ENCODE results near the gene SLC38A3. TPM values are rescaled to one million over a fixed set of nuclear protein-coding genes. Genes with fewer than 3 reads are reported as not detected.

The SLC38A3 gene
- total RNA-seq, 1 donor from 2014 or later = 2.0 TPM

GRCh38 chr3:50235716-50236483, 30.8 kb downstream of the SLC38A3 start, which contains the start of gene GNAI2:
Gene GNAI2, plus strand, starts transcription at chr3:50236204. Its CDS starts 132 bp downstream, at chr3:50236336.
- H3K4me1 ChIP-seq = peaks cover 55% of the 10 kb centered on the region
- no peaks in the 10 kb centered on the region for H3K9me3 ChIP-seq
- intact Hi-C loops (cut with DNase I) = no loop called here

DNA sequence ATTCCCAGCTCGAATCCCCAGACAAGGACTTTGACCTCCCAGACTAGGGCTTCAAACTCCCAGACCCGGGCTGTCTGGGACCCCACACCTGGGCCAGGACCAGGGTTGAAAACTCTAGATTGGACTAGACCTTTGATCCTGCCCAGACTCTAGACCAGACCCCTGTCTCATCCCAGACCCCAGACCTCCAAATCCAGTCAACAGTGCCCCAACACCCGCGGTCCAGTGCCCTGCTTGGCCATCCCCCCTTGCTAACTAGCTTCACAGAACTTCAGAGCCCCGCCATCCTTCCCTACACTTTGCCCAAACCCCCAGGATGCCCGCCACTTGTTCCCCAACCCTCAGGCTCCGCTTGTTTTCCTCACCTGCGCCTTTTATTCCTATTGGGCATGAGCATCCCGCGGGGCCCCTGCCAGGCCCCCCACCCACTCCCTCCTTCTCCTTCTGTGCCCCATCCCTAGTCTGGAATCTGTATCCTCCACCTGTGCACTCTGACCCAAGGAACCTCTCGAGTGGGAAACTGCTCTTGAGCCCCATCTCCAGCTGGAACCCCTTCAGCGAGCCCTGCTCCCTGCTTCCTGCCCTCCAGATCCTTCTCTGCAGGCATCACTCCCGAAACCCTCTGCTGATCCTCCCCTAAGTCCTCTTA, 31.5 kb downstream of the SLC38A3 start:
- Histone ChIP-seq H3K27ac (peak overlapping the region; percentile 92), H3K4me3 (peak overlapping the region; percentile 87 to 97), H3K27me3 (no peaks in the 10 kb centered on the region), H3K36me3 (no peaks in the 10 kb centered on the region), H3K9me3 (no peaks in the 10 kb centered on the region), H3K4me1 (peaks cover 62% of the 10 kb centered on the region)
- no peak for DNase-seq (ENCODE audit: extremely low spot score in 2 of 2)
- intact Hi-C loops (cut with DNase I) = no loop called here
- TF ChIP-seq POLR2A (IDR thresholded peaks at IDR 0.05) = no peak
- TF ChIP-seq POLR2AphosphoS5 (IDR thresholded peaks at IDR 0.05; ENCODE audit: insufficient read depth in 1 of 2, low read depth in 1 of 2) = no peak
- TF ChIP-seq, protein P1, sequence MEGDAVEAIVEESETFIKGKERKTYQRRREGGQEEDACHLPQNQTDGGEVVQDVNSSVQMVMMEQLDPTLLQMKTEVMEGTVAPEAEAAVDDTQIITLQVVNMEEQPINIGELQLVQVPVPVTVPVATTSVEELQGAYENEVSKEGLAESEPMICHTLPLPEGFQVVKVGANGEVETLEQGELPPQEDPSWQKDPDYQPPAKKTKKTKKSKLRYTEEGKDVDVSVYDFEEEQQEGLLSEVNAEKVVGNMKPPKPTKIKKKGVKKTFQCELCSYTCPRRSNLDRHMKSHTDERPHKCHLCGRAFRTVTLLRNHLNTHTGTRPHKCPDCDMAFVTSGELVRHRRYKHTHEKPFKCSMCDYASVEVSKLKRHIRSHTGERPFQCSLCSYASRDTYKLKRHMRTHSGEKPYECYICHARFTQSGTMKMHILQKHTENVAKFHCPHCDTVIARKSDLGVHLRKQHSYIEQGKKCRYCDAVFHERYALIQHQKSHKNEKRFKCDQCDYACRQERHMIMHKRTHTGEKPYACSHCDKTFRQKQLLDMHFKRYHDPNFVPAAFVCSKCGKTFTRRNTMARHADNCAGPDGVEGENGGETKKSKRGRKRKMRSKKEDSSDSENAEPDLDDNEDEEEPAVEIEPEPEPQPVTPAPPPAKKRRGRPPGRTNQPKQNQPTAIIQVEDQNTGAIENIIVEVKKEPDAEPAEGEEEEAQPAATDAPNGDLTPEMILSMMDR (IDR thresholded peaks at IDR 0.05) = no peak

More at GRCh38 chr3:50235716-50236483, 30.8 kb downstream of the SLC38A3 start, which contains the start of gene GNAI2:
- Histone ChIP-seq H3K4me3 (peak within 1 kb of the TSS; percentile 87 to 97), H3K27ac (peak within 1 kb of the TSS; percentile 92), H3K27me3 (no peaks in the 10 kb centered on the region), H3K36me3 (no peaks in the 10 kb centered on the region)
- peak; percentile 99 to 100 for DNase-seq (ENCODE audit: extremely low spot score in 2 of 2)
- peak in 1 of 2 donors; percentile 95 for TF ChIP-seq POLR2A (IDR thresholded peaks at IDR 0.05)
- TF ChIP-seq, protein P1 (IDR thresholded peaks at IDR 0.05) = no peak
- TF ChIP-seq POLR2AphosphoS5 (IDR thresholded peaks at IDR 0.05; ENCODE audit: insufficient read depth in 1 of 2, low read depth in 1 of 2) = peak; percentile 87 to 89

- peak overlapping the region; percentile 92 for H3K27ac ChIP-seq
- intact Hi-C loops (cut with DNase I) = no loop called here
- TF ChIP-seq, protein P1 (IDR thresholded peaks at IDR 0.05) = no peak
- TF ChIP-seq POLR2AphosphoS5 (IDR thresholded peaks at IDR 0.05; ENCODE audit: insufficient read depth in 1 of 2, low read depth in 1 of 2) (no peak), POLR2A (IDR thresholded peaks at IDR 0.05) (no peak)
- peaks cover 67% of the 10 kb centered on the region for H3K4me1 ChIP-seq
- DNase-seq (ENCODE audit: extremely low spot score in 2 of 2) = no peak
- H3K9me3 ChIP-seq = no peaks in the 10 kb centered on the region
- peak overlapping the region; percentile 87 to 97 for H3K4me3 ChIP-seq
- no peaks in the 10 kb centered on the region for H3K36me3 ChIP-seq
- no peaks in the 10 kb centered on the region for H3K27me3 ChIP-seq
These were observed 32.1 kb downstream of the SLC38A3 start for GRCh38 chr3:50237133-50237651.

- Histone ChIP-seq H3K4me1 (peaks cover 75% of the 10 kb centered on the region), H3K9me3 (no peaks in the 10 kb centered on the region), H3K27ac (peak overlapping the region; percentile 92), H3K36me3 (no peaks in the 10 kb centered on the region), H3K27me3 (no peaks in the 10 kb centered on the region), H3K4me3 (peak overlapping the region; percentile 87 to 97)
- intact Hi-C loops (cut with DNase I) = no loop called here
- TF ChIP-seq POLR2A (IDR thresholded peaks at IDR 0.05) = peak in 1 of 2 donors; percentile 25
- peak; percentile 48 to 71 for TF ChIP-seq POLR2AphosphoS5 (IDR thresholded peaks at IDR 0.05; ENCODE audit: insufficient read depth in 1 of 2, low read depth in 1 of 2)
- TF ChIP-seq, protein P1 (IDR thresholded peaks at IDR 0.05) = no peak
- no peak for DNase-seq (ENCODE audit: extremely low spot score in 2 of 2)
These were observed 32.9 kb downstream of the SLC38A3 start for GRCh38 chr3:50237754-50238548.
